HG02852 (cell line): ENCODE results near the gene HUNK.

Source experiments
- ATAC-seq: cut with Tn5 transposase; IDR thresholded peaks from one replicate; pipeline ENCODE4 v1.9.1; 2021; ENCODE audit warnings: mild to moderate bottlenecking, moderate library complexity; ENCODE audit not compliant: unreplicated experiment

Gene HUNK

DNA sequence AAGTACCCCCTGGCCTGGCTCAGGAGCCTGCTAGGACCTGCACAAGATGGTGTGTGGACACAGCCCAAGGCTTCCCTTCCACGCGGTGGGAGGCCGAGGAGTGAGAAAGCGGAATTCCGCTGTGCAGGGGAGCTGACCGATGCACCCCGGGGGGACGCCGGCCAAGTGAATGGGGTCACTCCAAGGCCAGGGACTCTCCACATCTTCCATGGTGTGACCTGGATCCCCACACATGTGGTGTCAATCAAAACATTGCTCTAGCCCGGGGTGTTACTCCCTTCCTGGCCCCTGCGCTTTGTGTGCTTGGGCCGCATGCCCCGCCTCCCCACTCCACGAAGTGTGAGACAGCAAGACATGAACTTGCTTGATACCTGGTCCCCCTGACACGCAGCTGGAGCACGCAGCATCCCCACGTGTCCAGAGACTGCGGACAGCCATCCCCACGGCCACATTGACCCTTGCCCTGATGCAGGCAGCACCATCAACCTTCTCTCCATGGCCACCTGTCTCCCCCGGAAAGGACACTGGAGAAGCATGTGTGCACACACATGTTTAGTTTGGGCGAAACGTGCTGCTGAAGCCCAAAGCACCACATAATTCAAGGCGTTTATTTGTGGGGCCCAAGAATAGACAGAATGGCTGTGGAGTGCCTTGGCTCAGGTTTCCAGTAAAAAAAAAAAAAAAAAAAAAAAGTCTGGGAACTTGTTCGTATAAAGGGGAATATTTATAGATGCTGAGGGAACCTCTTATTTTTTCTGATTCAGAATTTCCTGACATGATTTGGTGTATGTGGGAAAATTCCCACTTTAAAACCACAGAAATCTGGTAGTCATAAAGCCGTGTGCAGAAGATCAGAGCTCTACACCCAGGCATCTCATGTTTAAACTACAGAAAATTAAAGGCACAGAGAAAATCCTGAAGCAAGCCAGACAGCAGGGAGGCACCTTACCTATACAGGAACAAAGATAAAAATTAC is 171.7 kb downstream of the HUNK start:
- ATAC-seq: no peak

DNA sequence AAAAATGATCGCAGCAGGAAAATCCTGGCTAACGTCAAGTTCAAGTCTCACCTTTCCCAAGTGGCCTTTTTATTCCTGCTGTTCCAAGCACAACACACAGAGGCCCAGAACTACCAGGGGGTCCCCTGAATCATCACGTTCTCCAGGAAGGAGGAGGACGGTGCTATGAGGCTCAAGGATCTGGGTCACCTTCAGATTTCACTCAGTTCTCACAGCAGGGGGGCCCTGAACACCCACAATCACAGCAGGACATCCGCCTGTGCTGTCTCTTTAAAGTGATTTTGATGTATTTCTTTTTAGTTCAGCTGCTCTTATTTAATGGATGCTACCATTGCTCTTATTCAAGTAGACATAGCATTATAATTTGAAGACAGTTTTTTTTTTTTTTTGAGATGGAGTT is 173.4 kb downstream of the HUNK start:
- no peak for ATAC-seq

DNA sequence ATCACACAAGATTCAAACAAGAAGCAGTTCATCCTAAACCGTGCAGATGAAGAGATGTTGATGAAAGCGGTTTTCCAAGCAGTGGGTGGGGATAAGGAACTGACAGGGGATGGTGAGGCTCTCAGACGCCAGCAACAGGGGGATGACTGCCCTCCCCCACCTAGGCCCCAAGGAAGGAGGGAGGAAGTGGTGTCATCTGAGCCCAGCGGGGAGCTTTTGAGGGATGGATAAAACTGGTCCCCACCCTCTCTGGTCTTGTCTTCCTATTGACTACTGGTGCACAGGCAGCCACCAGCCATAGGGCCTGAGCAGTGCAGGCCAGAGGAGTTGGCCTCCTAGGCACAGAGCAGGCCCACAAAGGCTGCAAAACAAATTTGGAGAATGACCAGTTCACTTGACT is 175.5 kb downstream of the HUNK start:
- ATAC-seq: no peak
